Measurements from ENCODE around the gene SNAP25. TPM values are rescaled to one million over a fixed set of nuclear protein-coding genes. Genes with fewer than 3 reads are reported as not detected.

The SNAP25 gene
- total RNA-seq, 3 donors from 2014 or later: 0.80 to 10.5 (median 1.1) TPM

- ATAC-seq (no peak), DNase-seq (no peak)
- Histone ChIP-seq H3K9me3 (no peaks in the 10 kb centered on the region), H3K4me3 (no peak overlapping the region), H3K36me3 (ENCODE audit: low read depth) (no peaks in the 10 kb centered on the region), H3K4me1 (ENCODE audit: low read depth) (no peaks in the 10 kb centered on the region)
- TF ChIP-seq CTCF (IDR thresholded peaks at IDR 0.05): no peak
- intact Hi-C loops (cut with DNase I, micrococcal nuclease): no loop called here
Measured at GRCh38 chr20:10324198-10324847, 105.7 kb downstream of the SNAP25 start.

DNA sequence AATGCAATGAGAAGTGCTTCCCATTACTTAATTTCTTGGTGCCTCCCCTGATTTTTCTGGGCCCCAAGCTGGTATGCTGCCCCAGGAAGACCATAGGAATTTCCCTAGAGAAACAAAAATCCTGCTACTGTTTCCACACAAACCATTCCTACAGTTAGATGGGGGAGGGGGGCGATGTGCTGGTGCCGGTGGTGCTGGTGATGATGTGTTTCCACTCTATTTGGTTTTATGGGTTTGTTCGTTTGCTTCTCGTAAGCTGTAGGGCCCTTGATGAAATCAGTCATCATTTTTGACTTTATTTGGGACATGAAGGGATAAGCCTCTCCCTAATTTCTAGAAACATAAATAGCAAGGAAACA, 110.2 kb downstream of the SNAP25 start:
- TF ChIP-seq CTCF (IDR thresholded peaks at IDR 0.05): no peak
- Histone ChIP-seq H3K9me3 (no peaks in the 10 kb centered on the region), H3K36me3 (ENCODE audit: low read depth) (no peaks in the 10 kb centered on the region), H3K4me1 (ENCODE audit: low read depth) (no peaks in the 10 kb centered on the region), H3K4me3 (no peak overlapping the region)
- intact Hi-C loops (cut with DNase I, micrococcal nuclease): no loop called here
- no peak for DNase-seq
- ATAC-seq: no peak

- Histone ChIP-seq H3K9me3 (no peaks in the 10 kb centered on the region), H3K36me3 (ENCODE audit: low read depth) (no peaks in the 10 kb centered on the region), H3K4me3 (no peak overlapping the region), H3K4me1 (ENCODE audit: low read depth) (no peaks in the 10 kb centered on the region)
- ATAC-seq (no peak), DNase-seq (no peak)
- no peak for TF ChIP-seq CTCF (IDR thresholded peaks at IDR 0.05)
- intact Hi-C loops (cut with DNase I, micrococcal nuclease): no loop called here
Measured at GRCh38 chr20:10329387-10330005, 110.9 kb downstream of the SNAP25 start.

DNA sequence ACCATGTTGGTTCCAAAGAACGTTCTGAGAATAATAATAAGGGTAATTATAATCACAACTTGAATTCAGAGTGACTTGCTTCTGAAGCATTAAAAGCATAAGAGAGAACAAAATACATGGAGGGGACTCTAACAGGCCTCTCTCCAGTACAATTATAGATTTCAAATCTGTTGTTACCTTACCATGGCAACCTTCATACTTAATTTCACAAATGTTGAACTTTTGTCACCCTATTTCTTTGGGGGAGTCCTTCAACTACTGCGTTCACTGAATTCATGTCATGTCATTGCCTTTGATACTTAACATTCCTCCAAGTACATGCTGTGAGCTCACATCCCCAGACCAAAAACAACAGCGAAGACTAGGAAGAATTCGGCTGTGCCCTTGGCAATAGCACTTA, 111.4 kb downstream of the SNAP25 start:
- Histone ChIP-seq H3K4me1 (ENCODE audit: low read depth) (no peaks in the 10 kb centered on the region), H3K4me3 (no peak overlapping the region), H3K36me3 (ENCODE audit: low read depth) (no peaks in the 10 kb centered on the region), H3K9me3 (no peaks in the 10 kb centered on the region)
- DNase-seq (no peak), ATAC-seq (no peak)
- intact Hi-C loops (cut with DNase I, micrococcal nuclease): no loop called here
- no peak for TF ChIP-seq CTCF (IDR thresholded peaks at IDR 0.05)

DNA sequence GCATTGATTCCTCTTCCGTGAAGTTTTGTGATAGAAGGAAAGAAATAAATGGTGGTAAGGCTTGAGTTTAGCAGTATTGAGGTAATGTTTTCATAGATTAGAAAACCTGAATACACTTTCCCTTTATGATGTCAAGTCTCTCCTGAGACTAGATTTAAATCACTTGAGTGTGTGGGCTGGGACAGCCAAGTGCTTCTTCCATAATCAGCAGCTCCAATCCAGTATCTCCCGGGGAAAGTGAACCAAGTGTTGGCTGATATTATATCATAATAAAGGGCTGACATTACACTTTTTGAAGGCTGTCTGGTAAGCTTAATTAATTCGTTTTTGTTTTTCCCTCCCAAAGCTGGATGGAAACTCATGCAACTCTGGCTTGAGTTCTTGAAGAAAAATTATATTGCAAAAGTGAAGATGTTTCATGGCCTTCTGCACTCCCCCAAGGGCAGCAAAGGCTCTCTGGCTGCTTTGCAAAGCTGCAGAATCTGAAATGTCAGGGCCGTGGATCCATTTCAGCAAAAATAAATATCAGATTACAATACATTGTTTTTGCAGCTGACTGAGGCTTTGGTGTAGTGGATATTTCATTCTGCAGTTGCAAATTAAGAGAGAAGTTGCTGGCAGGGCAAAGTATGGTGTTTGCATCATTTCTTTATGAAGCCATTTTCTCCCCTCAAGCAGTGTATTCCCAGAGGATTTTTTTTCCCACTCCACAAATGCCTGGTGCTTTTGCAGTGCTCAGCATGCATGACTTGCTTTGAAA, 114.2 kb downstream of the SNAP25 start:
- no peak overlapping the region for H3K4me3 ChIP-seq
- no peak for TF ChIP-seq CTCF (IDR thresholded peaks at IDR 0.05)
- no peaks in the 10 kb centered on the region for H3K36me3 ChIP-seq (ENCODE audit: low read depth)
- DNase-seq: no peak
- intact Hi-C loops (cut with DNase I, micrococcal nuclease): no loop called here
- no peaks in the 10 kb centered on the region for H3K9me3 ChIP-seq
- no peaks in the 10 kb centered on the region for H3K4me1 ChIP-seq (ENCODE audit: low read depth)
- no peak for ATAC-seq
